NCI-H526 (cell line): ENCODE data around the gene ITPA.
A peak's percentile ranks its signal among the peaks of the same experiment; 100 is the strongest.
"Not testable (repeated sequence)": the region's sequence is repeated elsewhere in the genome, so short reads cannot be mapped to it uniquely, and the experiment has no call there.

Experiments
- DNase-seq, 2 experiments: peaks; one replicate each; lab custom pipeline; 2025; lab: John Stamatoyannopoulos, UW

The ITPA gene

DNA sequence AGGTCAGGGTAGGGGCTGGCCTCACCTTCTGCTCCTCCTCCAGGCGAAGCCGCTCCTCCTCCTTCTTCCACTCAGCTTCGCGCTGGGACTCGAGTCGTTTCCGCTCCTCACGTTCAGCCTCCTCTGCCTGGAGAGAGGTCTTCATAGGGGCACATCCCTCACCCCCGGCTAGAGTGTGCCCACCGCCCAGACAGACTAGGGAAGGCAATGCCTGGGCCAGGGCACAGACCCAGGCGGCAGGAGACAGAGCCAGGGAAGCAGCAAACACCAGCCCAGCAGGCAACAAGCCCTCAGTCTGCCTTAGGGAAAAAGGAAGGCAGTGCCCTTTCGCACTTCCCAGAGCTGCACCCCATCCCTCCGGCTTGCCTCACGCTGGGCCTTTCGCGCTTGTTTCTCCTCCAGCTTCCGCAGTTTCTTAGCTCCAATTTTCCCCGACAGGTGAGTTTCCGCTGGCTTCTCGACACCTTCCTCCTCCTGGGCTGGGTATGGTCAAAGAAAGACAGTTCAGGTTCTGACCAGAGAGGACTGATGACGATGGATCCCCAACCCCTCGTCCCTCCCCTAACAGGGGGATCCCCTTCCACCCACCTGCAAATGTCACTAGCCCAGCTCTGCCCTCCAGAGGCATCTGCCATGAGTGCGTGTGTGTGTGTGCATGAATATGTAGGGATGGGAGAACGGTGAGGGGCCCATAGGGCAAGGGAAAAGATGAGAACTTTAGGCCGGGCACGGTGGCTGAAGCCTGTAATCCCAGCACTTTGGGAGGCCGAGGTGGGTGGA lies 9.1 kb upstream of the ITPA start:
- no peak for DNase-seq

DNA sequence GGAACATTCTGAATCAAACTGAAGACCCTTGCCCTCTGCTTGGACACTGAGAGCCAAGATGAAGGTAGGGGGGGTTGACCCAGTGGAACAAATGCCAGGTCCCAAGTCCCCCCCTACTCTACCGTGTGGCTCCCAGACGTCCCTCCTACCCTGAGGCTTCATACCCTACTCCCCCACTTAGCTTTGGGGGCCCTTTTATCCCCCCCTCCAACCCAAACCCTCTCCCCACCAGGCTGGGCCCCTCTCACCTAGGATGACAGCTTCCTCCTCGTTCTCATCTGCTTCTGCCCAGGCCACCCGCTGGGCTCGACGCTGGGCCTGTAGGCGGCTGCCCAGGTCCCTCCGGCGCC lies 6.4 kb upstream of the ITPA start:
- no peak for DNase-seq

- peak in 1 of 2 experiments; percentile 77 for DNase-seq
Observed at GRCh38 chr20:3203315-3204123, 5.8 kb upstream of the ITPA start.

DNA sequence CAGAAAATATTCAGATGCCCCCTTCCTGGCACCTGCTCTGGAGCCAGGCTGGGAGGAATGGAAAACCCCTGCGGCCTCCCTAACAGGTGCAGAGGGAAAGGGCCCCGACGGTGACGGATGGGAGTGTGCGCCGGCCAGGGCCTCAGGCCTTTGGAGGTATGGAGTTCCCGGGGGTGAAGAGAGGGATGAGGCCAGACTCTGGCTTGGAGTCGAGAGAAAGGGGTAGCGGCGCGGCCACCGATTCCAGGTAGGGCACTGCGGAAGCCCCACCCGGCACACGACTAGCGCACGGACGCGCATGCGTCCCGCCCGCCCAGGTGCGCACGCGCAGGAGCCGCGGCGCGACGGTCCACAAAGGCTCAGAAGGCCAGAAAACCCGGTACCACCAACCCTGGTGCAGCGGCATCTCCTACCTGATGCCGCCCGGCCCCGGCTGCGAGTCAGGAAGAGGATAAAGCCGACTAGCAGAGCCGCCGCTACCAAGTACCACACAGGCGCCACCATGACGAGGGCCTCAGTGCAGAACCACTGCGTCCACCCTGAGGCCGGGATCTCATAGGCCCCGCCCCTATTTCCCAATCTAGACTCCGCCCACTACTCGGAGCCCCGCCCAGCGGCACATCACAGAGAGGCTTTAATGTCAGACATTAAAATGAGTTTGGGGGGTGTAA lies 5.0 kb upstream of the ITPA start, which contains the start of gene DDRGK1:
Gene DDRGK1, minus strand, starts transcription at position 559 of the 671 bp plus-strand sequence. Its CDS starts 55 bp downstream, at position 504.
- DNase-seq, result peak; percentile 84 to 97

GRCh38 chr20:3208786-3209256 lies 477 bp upstream of the ITPA start:
- DNase-seq, result peak; percentile 9 to 44

DNA sequence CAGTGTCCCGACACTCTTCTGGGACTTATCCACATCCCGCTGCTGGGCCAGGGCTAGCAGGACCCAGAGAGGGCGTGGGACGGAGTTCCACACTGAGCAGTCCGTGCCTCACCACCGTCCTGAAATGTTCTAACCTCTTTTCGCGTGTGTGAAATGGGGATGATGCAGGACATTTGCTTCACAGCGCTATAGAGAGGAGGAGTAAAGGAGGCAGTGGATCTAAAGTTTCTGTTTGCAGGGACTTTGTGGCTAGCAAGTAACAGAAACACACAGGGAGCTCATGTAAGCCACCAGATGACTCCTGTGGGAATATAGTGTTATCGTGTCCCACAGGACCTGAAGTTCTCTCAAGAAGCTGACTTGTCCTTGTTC lies 634 bp downstream of the ITPA start:
- DNase-seq, result no peak

- DNase-seq, result no peak
Observed at GRCh38 chr20:3210346-3210745, 1.0 kb downstream of the ITPA start.

DNA sequence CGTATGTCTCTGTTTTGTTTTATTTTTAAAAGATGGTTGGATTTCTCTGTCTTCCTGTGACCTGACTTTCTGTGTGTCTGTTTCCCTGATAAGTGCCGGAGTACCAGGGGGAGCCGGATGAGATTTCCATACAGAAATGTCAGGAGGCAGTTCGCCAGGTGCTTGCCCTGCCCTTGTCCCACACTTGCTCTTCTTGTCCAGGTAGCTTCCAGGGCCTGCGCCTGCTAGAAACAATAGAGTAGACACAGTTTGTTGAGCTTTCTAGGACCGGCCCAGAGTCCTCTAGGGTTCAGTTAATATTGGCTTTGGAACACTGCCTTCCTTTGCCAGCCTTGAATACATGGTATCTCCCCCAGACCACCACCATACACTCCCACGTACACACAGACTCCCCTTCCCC lies 3.9 kb downstream of the ITPA start:
- DNase-seq, result no peak

GRCh38 chr20:3215359-3215917 lies 6.1 kb downstream of the ITPA start:
- DNase-seq, result not testable (repeated sequence)

DNA sequence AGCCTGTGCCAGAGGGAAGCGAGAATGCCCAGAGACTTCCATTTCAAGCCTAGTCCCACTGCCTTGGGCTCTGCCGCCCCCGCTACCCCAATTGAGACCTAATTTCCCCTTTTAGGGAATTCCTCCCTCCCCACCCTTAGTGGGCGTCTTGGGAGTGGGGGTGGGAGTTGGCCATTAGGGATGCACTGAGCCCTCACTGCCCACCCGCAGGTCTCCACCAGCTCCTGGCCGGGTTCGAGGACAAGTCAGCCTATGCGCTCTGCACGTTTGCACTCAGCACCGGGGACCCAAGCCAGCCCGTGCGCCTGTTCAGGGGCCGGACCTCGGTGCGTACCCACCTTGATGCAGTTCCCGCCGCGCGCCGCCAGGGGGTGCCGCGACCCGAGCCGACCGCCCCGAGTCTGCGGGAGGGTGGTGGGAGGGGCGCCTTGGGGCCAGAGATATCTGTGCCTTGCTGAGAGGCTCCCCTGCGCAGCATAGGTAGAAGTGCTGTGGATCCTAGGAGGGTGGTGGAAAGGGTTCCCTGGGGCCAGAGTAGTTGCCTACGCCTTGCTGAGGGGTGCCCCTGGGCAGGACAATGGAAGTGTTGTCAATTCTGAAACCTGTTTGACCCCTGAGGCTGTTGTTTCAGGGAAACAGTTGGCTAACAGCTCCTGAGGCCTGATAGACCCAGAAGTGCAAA lies 9.2 kb downstream of the ITPA start:
- peak; percentile 56 to 86 for DNase-seq

DNA sequence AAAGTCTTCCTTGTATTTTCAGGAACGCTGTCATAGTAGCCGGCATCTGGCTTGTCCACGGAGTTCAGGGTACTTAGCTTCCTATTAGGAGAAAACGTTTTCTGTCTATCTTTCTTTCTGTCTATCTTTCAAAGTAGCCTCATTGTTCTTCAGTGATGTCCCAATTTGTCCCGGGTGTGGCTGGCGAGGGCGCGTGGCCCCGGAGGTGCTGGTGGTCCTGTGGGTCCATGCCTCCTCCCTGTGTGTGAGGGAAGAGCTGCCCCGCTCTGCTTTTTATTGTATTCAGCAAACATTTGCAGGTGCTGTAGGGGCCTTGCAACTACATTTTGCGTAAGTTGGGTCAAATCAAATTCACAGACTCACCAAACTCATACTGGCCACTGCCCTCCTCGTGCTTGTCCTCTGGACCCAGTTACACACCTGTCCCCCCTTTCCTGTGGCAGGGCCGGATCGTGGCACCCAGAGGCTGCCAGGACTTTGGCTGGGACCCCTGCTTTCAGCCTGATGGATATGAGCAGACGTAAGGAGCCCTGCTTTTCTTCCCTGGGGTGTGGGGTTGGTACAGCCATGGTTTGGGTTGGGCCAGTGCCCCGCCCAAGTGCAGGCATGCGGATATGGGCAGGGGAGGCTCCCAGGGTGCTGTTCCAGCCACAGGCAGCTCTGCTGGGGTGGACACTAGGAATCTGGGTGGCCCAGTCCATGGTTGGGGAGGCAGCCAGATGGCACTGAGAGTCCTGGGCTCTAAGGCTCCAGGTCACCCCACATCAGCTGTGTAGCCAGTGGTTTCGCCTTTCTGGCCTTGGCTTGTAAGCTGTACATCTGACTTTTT lies 12.3 kb downstream of the ITPA start:
- DNase-seq, result no peak

DNA sequence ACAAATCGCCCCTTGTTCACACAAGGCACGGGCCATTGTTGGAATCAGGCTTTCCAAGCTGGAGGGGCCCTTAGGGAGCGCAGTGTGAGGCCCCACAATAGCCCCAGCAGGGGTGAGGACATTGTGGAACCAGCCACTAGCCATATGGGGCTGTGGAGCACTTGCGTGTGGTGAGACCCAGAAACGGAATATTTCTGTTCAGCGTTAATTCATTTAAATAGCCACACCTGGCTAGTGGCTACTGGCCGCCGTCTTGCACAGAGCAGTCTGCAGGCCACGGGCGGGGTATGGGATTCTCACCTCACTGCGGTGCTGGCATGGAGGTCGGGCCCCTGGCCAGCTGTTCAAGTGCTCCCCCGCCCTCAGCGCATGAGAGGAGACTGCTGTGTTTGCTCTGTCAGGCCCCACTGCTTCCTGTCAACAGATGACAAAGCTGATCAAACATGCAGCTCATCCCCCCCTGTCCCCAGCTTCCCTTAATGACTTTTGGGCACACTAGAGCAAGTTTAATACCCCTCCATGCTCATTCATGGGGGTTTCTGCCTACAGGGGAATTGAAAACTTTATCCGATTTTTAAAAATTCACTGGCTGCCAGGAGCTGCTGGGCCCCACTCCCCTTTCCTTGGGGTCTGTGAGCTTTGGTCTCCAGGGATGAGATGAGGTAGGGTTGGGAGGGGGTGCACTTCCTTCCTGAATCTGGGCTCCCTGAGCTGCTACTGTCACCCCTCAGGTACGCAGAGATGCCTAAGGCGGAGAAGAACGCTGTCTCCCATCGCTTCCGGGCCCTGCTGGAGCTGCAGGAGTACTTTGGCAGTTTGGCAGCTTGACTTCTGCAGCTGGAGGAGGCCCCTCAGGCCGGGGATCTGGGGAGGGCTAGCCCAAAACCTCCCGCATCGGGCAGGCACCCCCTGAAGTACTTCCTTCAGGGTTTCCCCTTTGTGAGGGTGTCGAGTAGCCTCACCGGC lies 13.6 kb downstream of the ITPA start:
- peak; percentile 89 to 95 for DNase-seq

- DNase-seq, result peak in 1 of 2 experiments; percentile 56
Observed at GRCh38 chr20:3223651-3223993, 14.3 kb downstream of the ITPA start.

- DNase-seq, result peak in 1 of 2 experiments; percentile 53
Observed at GRCh38 chr20:3223994-3224680, 14.8 kb downstream of the ITPA start.

GRCh38 chr20:3224681-3225421 lies 15.6 kb downstream of the ITPA start:
- no peak for DNase-seq

- no peak for DNase-seq
Observed at GRCh38 chr20:3226093-3226492, 16.8 kb downstream of the ITPA start.

GRCh38 chr20:3226864-3227263 lies 17.6 kb downstream of the ITPA start:
- no peak for DNase-seq

DNA sequence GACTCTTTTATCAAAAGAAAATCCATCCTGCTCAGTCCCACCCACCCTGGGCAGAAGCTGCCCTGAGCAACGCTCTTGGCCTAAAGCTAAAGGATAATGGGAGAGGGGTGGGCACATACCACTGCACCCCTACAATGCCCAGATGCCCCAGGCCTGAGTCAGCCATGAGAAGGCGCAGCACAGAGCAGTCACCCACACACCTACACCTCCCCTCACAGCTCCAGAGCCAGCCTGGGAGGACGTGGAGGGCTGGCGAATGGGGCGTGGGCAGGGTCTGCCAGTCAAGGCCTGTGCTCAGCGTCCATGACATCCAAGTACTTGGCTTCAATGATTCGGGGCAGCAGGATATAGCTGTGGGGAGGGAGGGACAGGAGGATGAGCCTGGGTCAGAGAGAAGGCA lies 18.2 kb downstream of the ITPA start:
- no peak for DNase-seq
